ENCODE measurements around the gene INSR.

GRCh38 chr19:7076151-7076550 lies 218.1 kb downstream of the INSR start:
- no peak for TF ChIP-seq TCF7 (CRISPR knock-in tag; IDR thresholded peaks at IDR 0.05; ENCODE audit: low read depth)
- TF ChIP-seq CTCF (IDR thresholded peaks at IDR 0.05), result no peak
- TF ChIP-seq NR2C2 (CRISPR knock-in tag; IDR thresholded peaks at IDR 0.05), result no peak
- no peak for TF ChIP-seq TEAD4 (CRISPR knock-in tag; IDR thresholded peaks at IDR 0.05)
- TF ChIP-seq ZNF423 (CRISPR knock-in tag; IDR thresholded peaks at IDR 0.05), result no peak
- TF ChIP-seq NFATC4 (CRISPR knock-in tag; IDR thresholded peaks at IDR 0.05), result no peak
- TF ChIP-seq JUN (CRISPR knock-in tag; IDR thresholded peaks at IDR 0.05), result no peak
- no peak for TF ChIP-seq HMGXB4 (CRISPR knock-in tag; IDR thresholded peaks at IDR 0.05)
- no peak for TF ChIP-seq PREB (CRISPR knock-in tag; IDR thresholded peaks at IDR 0.05; ENCODE audit: borderline replicate concordance)

All from WTC11 (cell line).